GM19463 (cell line): ENCODE measurements around the gene PGAM2.
A peak's percentile ranks its signal among the peaks of the same experiment; 100 is the strongest.
"Not testable (repeated sequence)": the region's sequence is repeated elsewhere in the genome, so short reads cannot be mapped to it uniquely, and the experiment has no call there.

Source experiments
- ATAC-seq: cut with Tn5 transposase; IDR thresholded peaks from one replicate; pipeline ENCODE4 v1.9.1; 2021; ENCODE audit warnings: mild to moderate bottlenecking, moderate library complexity; ENCODE audit not compliant: unreplicated experiment

Gene PGAM2

DNA sequence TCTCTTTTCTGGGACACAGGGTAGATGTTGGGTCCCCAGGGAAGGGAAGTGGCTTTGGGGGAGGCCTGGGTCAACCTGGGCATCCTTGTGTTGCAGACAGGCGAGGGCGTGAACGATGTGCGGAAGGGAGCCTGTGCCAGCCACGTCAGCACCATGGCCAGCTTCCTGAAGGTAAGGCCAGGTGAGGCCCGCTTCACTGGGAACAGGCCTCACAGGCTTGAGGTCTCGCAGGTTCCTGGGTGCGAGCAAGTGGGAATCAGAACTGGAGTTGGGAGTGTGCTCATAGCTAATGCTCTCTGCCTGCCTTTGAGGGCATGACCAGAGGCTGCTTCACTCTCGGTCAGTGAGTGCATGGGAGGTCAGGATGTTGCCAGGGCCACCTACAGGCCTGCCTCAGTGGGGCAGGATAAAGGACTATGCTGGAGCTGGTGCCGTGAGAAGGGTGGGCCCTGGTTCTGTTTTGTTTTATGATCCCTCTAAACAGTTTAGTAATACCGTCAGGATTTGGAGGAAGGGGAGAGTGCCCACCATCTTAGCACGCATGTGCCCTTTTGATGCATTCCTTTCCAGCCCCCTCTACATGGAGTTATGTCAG is 12.5 kb downstream of the PGAM2 start:
- ATAC-seq: no peak

- no peak for ATAC-seq
Observed at GRCh38 chr7:44051611-44052220, 13.7 kb downstream of the PGAM2 start.

DNA sequence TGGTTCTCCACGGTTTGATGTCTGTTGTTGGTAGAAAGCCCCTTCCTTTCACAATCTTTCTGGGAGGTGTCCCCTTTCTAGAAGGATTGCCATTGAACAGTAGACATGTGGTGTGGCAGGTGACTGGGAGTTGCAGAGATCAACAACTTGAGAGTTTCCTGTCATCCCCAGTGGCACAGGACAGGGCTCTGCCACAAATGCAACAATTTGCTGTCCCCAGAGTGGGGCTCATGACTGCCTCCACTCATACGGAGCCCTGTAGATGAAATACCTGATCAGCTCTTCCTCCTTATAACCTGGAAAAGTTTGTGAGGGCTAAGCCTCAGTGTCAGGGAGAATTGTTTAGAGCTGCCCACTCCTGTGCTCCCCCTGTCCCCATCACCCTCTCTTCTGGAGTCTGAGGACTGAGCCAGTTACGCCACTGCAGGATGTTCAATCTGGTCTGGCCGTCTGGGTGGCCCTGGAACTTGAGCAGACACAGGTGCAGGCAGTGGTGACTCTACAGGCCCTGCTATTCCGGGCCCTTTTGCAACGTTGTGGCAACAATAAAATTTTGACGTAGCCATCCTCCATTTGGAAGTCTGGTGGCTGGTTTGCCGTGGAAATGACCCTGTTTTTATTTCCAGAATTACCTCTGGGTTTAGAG is 14.3 kb downstream of the PGAM2 start:
- no peak for ATAC-seq

DNA sequence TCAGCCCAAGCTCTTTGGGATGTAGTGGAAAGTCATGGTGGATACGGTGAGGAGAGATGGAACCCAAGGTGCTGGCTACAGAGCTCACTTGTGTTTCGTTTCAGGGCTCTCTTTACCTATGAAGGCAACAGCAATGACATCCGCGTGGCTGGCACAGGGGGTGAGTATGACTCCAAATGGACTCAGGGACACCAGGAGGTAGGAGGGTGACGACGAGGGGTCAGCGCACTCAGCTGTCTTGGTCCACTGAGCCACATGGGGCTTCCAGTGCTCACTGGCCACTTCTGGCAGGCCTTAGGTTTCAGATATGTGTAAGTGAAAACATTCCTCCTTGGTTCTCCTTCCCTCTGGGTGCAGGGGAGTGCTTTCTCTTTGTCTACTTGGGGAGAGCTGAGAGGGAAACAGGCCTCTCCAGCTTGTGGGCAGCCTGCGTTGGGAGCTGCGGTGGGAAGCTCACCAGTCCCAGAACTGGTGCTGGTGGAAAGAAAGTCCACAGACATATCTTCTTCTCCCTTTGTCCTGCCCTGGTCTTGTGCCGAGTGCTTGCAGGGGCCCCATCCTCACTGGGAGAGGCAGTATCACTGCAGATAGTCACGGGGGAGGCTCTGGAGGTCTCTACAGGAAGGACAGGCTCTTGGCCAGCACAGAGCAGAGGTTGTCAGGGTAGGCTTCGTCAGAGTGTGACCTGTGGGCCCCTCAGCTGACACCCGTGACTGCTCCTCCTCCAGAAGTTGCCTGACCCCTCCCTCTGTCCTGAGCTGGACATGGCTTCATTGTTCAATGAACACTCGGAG is 15.0 kb downstream of the PGAM2 start:
- ATAC-seq: no peak

DNA sequence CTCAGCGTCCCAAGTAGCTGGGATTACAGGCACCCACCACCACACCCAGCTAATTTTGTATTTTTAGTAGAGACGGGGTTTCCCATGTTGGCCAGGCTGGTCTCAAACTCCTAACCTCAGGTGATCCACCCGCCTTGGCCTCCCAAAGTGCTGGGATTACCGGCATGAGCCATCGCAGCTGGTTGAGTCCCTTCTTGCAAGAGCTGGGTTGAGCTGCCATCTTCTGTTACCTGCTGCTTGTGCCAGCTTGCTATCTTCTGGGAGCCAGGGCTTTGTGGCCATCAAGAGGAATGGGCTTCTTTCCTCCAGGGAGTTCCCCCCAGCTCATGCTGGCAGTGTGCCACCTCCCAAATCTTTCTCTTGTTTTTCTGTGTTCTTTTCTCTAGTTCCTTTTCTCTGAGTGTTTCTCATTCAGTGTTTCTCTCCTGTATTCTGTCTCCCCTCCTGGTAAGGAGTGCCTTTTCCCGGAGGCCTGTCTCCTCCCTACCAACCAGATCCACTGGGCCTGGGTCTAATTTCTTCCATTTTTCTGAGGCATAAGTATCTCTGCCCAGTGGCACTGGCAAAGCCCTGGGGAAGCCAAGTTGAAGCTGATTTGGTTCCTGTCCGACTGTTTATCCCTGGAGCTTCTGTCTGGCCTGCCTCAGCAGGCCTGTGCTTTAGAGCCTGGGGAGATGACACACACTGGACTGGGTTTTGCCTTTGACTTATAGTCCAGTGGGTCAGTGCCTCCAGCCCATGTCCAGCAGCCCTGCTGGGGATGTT is 17.2 kb downstream of the PGAM2 start:
- no peak for ATAC-seq

- peak; percentile 57 for ATAC-seq
Observed at GRCh38 chr7:44046321-44047061, 18.9 kb downstream of the PGAM2 start.

DNA sequence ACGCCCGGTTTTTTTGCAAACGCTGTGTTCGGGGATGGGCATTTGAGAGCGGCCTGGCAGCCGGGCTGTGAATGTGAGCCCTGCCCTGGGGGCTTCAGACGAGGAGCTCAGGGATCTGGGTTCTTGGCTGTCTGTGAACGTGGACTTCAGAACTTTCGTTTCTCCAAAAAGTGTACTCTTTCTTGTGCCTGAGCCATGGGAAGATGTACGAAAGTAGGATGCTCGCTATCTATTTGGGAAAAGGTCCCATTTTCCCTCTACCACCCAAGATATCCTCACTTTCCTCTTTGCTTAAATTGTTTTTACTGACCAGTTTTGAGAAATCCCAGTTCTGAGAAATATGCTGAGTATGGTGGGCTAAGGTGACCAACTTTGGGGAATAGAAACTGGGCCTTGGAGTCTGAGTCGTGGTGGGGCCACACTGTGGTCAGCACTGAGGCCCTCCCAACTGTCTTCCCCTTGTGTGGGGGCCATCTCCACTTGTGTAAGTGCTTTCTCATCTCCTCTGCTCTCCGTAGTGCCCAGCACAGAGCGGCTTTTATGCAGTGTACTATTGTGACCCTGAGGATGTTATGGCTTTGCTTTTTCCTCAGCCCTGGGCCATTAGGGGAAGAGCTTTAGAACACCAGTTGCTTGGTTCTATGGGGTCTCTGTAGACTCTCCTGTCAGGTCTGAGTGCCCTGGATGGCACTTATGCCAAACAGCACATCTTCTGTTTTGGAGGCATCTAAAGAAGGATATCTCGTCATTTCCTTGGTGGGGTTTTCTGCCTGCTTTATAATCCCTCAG is 19.9 kb downstream of the PGAM2 start:
- ATAC-seq: peak; percentile 1

DNA sequence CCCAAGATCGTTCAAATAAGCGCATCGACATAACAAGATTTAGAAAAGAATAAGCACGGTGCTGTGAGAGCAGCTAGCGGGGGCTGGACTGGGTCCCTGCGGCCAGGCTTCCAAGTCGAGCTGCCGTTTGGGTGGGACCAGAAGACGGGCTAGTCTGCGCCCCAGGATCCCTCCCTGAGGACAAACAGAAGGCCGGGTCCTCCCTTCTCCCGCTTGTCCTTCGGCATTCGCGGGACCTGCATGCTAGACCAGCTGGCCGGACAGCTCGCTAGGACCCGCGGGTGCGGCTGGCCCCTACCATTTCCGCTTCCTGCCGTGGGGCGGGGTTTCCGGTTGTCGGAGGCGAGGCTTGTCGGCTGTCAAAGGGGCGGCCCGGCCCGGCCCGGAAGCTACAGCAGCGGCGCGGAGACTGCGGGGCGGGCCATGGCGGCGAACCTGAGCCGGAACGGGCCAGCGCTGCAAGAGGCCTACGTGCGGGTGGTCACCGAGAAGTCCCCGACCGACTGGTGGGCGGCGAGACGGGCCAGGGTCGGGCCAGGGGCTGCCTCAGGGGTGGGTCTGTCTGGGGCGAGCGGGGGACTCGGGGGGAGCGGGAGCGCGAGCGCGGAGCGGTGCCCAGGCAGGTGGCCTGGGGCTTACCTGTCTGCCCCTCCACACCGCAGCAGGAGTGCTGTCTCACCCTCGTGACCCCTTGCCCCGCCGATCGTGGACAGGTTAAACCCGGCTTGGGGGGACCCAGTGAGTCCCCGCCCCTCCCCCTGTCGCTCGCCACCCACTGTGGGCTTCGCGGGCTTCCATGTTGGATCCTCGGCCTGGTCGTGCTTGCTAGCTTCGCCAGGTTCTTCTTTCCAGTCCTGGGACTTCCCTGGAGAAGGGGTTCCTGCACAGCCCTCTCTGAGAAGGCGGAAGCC is 20.8 kb downstream of the PGAM2 start, which contains the start of gene DBNL:
DBNL (plus strand) TSS at position 388 of the 911 bp plus-strand sequence; CDS start at position 424, 36 bp downstream.
- ATAC-seq: peak; percentile 73

- ATAC-seq: no peak
Observed at GRCh38 chr7:44043902-44044301, 21.5 kb downstream of the PGAM2 start.

DNA sequence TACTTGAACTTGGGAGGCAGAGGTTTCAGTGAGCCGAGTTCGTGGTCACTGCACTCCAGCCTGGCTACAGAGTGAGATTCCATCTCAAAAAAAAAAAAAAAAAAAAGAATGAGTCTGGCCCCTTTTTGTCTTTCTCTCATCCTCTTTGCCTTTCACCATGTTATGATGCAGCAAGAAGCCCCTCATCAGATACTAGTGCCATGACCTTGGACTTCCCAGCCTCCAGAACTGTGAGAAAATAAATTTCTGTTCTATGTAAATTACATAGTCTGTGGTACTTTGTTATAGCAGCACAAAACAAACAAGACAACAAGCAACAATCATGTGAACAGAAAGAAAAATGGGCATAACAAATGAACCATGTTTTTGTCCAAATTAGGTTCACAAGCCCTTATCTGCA is 23.1 kb downstream of the PGAM2 start:
- ATAC-seq: no peak

GRCh38 chr7:44040493-44040891 is 24.9 kb downstream of the PGAM2 start:
- ATAC-seq: peak; percentile 38

GRCh38 chr7:44039800-44040492 is 25.4 kb downstream of the PGAM2 start:
- not testable (repeated sequence) for ATAC-seq

- ATAC-seq: peak; percentile 68
Observed at GRCh38 chr7:44038961-44039558, 26.3 kb downstream of the PGAM2 start.

DNA sequence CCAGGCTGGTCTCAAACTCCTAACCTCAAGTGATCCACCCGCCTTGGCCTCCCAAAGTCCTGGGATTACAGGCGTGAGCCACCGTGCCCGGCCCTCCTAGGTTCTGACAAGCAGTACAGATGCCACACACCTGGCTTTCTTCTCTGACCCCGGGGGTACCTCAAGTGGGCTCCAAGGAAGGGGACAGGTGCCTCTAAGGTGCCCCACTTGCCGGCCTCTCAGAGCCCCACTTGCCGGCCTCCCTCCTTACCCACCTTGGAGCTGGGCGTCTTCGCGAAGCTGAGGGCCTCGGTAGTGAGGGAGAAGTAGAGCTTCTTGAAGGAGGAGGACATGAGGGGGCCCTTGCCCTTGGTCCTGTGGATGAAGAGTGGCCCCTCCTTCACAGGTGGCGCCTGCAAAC is 26.8 kb downstream of the PGAM2 start:
- ATAC-seq: not testable (repeated sequence)

DNA sequence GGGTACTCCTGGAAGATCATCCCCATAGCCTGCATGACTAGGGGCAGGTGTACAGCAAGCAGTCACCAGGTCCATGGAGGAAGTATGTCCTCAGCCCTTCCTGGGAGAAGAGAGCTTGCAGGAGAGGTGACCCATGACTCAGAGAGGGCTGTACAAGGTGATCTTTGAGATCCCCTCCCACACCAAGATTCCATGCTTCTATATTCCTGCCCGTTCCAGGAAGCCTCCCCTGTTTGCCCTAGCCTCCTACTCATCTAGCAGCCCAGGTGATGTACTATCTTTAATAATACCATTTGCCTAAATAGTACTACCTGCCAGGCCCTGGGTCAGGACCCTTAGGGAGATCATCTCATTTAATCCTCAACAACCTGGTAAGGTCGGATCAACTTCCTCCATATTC is 27.4 kb downstream of the PGAM2 start:
- not testable (repeated sequence) for ATAC-seq

GRCh38 chr7:44036364-44036763 is 29.0 kb downstream of the PGAM2 start:
- not testable (repeated sequence) for ATAC-seq
